ENCODE results near the gene MAST4. TPM values are rescaled to one million over a fixed set of nuclear protein-coding genes. Genes with fewer than 3 reads are reported as not detected.

MAST4 gene
- total RNA-seq, 1 donor from 2014 or later, result 22.3 TPM

DNA sequence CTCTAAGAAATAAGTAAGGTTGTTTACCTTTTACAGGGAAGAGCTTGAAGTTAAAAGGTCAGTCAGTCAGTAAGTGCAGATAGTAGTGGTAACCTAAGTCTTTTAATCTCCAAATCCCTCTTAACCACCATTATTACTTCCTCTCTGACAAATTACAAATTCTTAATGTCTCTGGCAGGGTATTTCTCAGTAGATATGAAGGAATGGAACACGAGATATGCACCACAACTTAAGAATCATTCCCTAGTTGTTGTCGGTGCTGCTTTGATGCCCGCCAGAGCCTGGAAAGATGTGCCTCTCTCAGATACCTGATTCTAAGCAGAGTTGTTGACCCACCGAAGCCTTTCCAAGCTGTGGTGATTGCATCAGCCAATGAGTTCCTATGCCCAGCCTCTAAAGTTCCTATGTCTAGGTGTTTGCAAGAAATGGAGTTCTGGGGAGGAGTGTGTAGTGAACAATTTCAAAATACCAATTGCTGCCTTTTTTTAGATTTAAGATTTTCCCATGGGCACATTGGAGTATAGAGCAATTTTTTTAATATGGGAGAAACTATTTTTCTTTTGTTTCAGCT is 521.9 kb downstream of the MAST4 start:
- H3K27ac Mint-ChIP-seq (ENCODE audit: unreplicated experiment), result no peak overlapping the region
- no peak overlapping the region for H3K9ac ChIP-seq (ENCODE audit: low read length)
- FAIRE-seq, result no peak

DNA sequence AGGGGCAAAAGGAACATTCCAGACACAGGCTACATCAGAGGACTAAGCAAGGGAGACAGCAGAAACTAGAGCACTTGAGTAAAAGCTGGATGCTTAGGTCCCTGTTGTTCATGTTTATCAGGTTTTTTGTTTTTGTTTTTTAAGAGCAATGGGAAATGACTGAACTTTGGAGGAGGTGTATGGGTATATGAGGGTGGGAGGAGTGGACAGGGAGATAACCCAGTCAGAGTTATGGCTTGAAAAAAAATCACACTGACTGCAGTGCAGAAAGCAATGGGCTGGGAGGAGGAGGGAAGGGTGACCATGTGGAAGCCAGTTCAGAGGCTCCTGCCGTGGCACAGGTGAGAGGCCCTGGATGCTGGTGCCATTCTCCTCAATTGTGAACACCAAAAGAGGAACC is 522.8 kb downstream of the MAST4 start:
- no peaks in the 10 kb centered on the region for H3K4me1 Mint-ChIP-seq (ENCODE audit: low read depth, unreplicated experiment)
- no peak overlapping the region for H3K27ac Mint-ChIP-seq (ENCODE audit: unreplicated experiment)

More for the DNA sequence above, 521.9 kb downstream of the MAST4 start:
- Histone ChIP-seq H3K27ac (ENCODE audit: low read depth, low read length) (no peak overlapping the region), H3K79me2 (ENCODE audit: insufficient read depth, low read length) (no peaks in the 10 kb centered on the region), H3K9me3 (ENCODE audit: insufficient read depth, low read depth, low read length) (no peaks in the 10 kb centered on the region), H3K4me2 (ENCODE audit: low read length) (no peak overlapping the region), H3K27me3 (ENCODE audit: insufficient read depth, low read length) (no peaks in the 10 kb centered on the region), H3K4me1 (ENCODE audit: insufficient read depth, low read length) (no peaks in the 10 kb centered on the region), H2AFZ (ENCODE audit: low read depth, low read length) (no peak overlapping the region), H3K4me3 (ENCODE audit: insufficient read depth, low read depth, low read length) (no peak overlapping the region), H4K20me1 (ENCODE audit: insufficient read depth, low read length) (peaks cover 7% of the 10 kb centered on the region), H3K36me3 (ENCODE audit: insufficient read depth, low read length) (peaks cover 29% of the 10 kb centered on the region)
- H3K4me1 Mint-ChIP-seq (ENCODE audit: low read depth, unreplicated experiment), result no peaks in the 10 kb centered on the region
- no peaks in the 10 kb centered on the region for H3K27me3 Mint-ChIP-seq (ENCODE audit: low read depth, unreplicated experiment)
- peaks cover 8% of the 10 kb centered on the region for H3K36me3 Mint-ChIP-seq (ENCODE audit: low read depth, unreplicated experiment)
- TF ChIP-seq, protein P1, sequence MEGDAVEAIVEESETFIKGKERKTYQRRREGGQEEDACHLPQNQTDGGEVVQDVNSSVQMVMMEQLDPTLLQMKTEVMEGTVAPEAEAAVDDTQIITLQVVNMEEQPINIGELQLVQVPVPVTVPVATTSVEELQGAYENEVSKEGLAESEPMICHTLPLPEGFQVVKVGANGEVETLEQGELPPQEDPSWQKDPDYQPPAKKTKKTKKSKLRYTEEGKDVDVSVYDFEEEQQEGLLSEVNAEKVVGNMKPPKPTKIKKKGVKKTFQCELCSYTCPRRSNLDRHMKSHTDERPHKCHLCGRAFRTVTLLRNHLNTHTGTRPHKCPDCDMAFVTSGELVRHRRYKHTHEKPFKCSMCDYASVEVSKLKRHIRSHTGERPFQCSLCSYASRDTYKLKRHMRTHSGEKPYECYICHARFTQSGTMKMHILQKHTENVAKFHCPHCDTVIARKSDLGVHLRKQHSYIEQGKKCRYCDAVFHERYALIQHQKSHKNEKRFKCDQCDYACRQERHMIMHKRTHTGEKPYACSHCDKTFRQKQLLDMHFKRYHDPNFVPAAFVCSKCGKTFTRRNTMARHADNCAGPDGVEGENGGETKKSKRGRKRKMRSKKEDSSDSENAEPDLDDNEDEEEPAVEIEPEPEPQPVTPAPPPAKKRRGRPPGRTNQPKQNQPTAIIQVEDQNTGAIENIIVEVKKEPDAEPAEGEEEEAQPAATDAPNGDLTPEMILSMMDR (IDR thresholded peaks at IDR 0.05; ENCODE audit: insufficient read depth, low read depth, low read length), result no peak
- TF ChIP-seq EZH2 (IDR thresholded peaks at IDR 0.05; ENCODE audit: insufficient read depth, low read length), result no peak
- H3K4me3 Mint-ChIP-seq (ENCODE audit: unreplicated experiment), result no peak overlapping the region
- H3K9me3 Mint-ChIP-seq (ENCODE audit: unreplicated experiment), result no peaks in the 10 kb centered on the region
- no peak for DNase-seq (ENCODE audit: low read depth)

DNA sequence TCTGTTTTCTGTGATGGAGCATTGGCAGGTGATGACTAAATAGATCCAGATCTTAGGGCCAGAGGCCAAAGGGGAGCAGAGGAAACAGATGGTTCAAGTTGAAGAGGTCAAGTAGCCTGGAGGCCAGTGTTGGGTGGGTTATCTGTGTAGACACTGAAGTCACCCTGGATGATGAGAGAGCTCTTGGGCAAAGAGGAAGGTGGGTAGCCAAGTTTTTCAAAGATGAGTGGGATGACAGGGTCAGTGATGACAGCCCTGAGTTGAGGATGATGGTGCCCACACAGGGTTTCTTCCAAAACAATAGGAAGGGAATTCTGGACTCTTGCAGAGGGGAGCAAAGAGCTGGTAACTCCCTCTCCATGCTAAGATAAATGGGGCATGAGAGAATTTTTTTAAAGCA is 523.8 kb downstream of the MAST4 start:
- FAIRE-seq, result no peak
- H3K4me2 ChIP-seq (ENCODE audit: low read length), result no peak overlapping the region
- no peaks in the 10 kb centered on the region for H3K79me2 ChIP-seq (ENCODE audit: insufficient read depth, low read length)
- no peak overlapping the region for H3K9ac ChIP-seq (ENCODE audit: low read length)
- no peak for TF ChIP-seq EZH2 (IDR thresholded peaks at IDR 0.05; ENCODE audit: insufficient read depth, low read length)
- TF ChIP-seq, protein P1 (IDR thresholded peaks at IDR 0.05; ENCODE audit: insufficient read depth, low read depth, low read length), result no peak
- Mint-ChIP-seq H3K27ac (ENCODE audit: unreplicated experiment) (no peak overlapping the region), H3K4me1 (ENCODE audit: low read depth, unreplicated experiment) (no peaks in the 10 kb centered on the region), H3K36me3 (ENCODE audit: low read depth, unreplicated experiment) (peaks cover 8% of the 10 kb centered on the region), H3K4me3 (ENCODE audit: unreplicated experiment) (no peak overlapping the region), H3K9me3 (ENCODE audit: unreplicated experiment) (no peaks in the 10 kb centered on the region), H3K27me3 (ENCODE audit: low read depth, unreplicated experiment) (no peaks in the 10 kb centered on the region)
- peaks cover 25% of the 10 kb centered on the region for H3K36me3 ChIP-seq (ENCODE audit: insufficient read depth, low read length)
- H3K9me3 ChIP-seq (ENCODE audit: insufficient read depth, low read depth, low read length), result no peaks in the 10 kb centered on the region
- no peak overlapping the region for H2AFZ ChIP-seq (ENCODE audit: low read depth, low read length)
- no peak overlapping the region for H3K27ac ChIP-seq (ENCODE audit: low read depth, low read length)
- no peaks in the 10 kb centered on the region for H3K27me3 ChIP-seq (ENCODE audit: insufficient read depth, low read length)
- no peak for DNase-seq (ENCODE audit: low read depth)
- peaks cover 7% of the 10 kb centered on the region for H4K20me1 ChIP-seq (ENCODE audit: insufficient read depth, low read length)
- H3K4me3 ChIP-seq (ENCODE audit: insufficient read depth, low read depth, low read length), result no peak overlapping the region
- H3K4me1 ChIP-seq (ENCODE audit: insufficient read depth, low read length), result no peaks in the 10 kb centered on the region

More for the DNA sequence above, 522.8 kb downstream of the MAST4 start:
- no peak overlapping the region for H3K4me3 Mint-ChIP-seq (ENCODE audit: unreplicated experiment)
- Histone ChIP-seq H3K79me2 (ENCODE audit: insufficient read depth, low read length) (no peaks in the 10 kb centered on the region), H3K36me3 (ENCODE audit: insufficient read depth, low read length) (peaks cover 29% of the 10 kb centered on the region), H3K4me3 (ENCODE audit: insufficient read depth, low read depth, low read length) (no peak overlapping the region), H3K9ac (ENCODE audit: low read length) (no peak overlapping the region), H4K20me1 (ENCODE audit: insufficient read depth, low read length) (peaks cover 7% of the 10 kb centered on the region), H3K27me3 (ENCODE audit: insufficient read depth, low read length) (no peaks in the 10 kb centered on the region), H3K9me3 (ENCODE audit: insufficient read depth, low read depth, low read length) (no peaks in the 10 kb centered on the region), H2AFZ (ENCODE audit: low read depth, low read length) (no peak overlapping the region), H3K27ac (ENCODE audit: low read depth, low read length) (no peak overlapping the region), H3K4me2 (ENCODE audit: low read length) (no peak overlapping the region), H3K4me1 (ENCODE audit: insufficient read depth, low read length) (no peaks in the 10 kb centered on the region)
- H3K36me3 Mint-ChIP-seq (ENCODE audit: low read depth, unreplicated experiment), result peaks cover 8% of the 10 kb centered on the region
- no peaks in the 10 kb centered on the region for H3K9me3 Mint-ChIP-seq (ENCODE audit: unreplicated experiment)
- no peaks in the 10 kb centered on the region for H3K27me3 Mint-ChIP-seq (ENCODE audit: low read depth, unreplicated experiment)
- DNase-seq (ENCODE audit: low read depth) (no peak), FAIRE-seq (no peak)
- TF ChIP-seq EZH2 (IDR thresholded peaks at IDR 0.05; ENCODE audit: insufficient read depth, low read length), result no peak
- TF ChIP-seq, protein P1 (IDR thresholded peaks at IDR 0.05; ENCODE audit: insufficient read depth, low read depth, low read length), result no peak
